GM19193 (cell line): ENCODE measurements around the gene ST3GAL5.

ENCODE experiments used
- POLR2A ChIP-seq: IDR thresholded peaks from 4 replicates; pipeline ENCODE4 v1.6.1; 2011; ENCODE audit not compliant: insufficient read depth, insufficient read length; ENCODE audit errors: extremely low read depth

Gene ST3GAL5

DNA sequence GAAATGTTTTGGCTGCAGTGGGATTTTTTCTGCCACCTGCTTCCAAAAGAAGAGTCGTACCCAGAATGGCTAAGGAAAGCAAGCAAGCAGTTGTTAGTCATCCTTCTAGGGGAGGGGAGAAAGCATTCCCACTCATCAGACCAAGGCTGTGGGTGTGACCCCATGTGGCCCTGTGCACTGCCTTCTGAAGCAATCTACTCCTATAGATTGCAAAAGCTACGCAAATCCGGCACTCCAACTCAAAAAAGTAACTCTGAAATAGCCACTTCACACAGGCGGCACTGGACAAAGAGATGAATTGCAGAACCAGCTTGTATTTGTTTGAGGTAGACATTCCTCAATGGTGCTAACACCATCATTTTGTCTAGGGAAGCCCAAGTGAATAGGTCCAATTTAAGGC, 44.3 kb downstream of the ST3GAL5 start:
- TF ChIP-seq POLR2A, result no peak

GRCh38 chr2:85843543-85843942, 45.2 kb downstream of the ST3GAL5 start:
- TF ChIP-seq POLR2A, result no peak

DNA sequence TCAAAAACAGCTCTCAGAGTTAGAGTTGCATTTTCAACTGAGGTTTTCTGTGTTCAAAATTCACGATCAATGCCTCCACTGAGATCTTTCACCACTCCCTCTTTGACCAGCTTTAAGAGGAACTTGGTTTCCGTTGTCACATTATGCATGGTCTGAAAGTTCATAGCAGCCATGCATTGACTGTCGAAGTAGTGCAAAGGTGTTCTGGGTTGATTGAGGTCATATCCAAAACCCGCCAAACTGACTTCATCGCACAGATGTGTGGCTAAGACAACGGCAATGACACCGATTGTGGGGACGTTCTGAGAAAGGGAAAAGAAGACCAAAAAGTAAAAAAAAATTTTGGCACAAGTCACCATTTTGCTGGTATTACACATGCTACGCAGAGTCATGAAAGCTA, 48.7 kb downstream of the ST3GAL5 start:
- TF ChIP-seq POLR2A, result no peak

GRCh38 chr2:85839461-85839860, 49.3 kb downstream of the ST3GAL5 start:
- no peak for TF ChIP-seq POLR2A

GRCh38 chr2:85838641-85839040, 50.1 kb downstream of the ST3GAL5 start:
- no peak for TF ChIP-seq POLR2A

DNA sequence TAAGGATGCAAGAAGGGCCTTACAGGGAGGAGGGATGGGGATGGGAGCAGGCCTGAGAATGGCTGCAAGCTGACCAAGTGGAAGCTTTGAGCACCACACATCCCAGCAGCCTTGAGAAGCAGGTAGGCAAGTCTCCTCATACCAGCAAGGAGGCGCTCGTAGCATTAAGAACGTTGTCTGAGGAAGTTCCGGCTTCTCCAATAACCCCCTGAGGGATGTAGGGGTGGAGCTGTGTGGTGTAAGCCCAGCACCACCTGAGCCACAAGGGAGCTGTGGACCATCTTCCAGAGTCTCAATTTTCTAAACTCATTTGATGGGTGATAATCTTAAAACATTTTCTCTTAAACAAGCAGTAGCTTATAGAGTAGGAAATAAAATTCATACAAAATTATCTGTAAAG, 50.6 kb downstream of the ST3GAL5 start:
- TF ChIP-seq POLR2A, result no peak

DNA sequence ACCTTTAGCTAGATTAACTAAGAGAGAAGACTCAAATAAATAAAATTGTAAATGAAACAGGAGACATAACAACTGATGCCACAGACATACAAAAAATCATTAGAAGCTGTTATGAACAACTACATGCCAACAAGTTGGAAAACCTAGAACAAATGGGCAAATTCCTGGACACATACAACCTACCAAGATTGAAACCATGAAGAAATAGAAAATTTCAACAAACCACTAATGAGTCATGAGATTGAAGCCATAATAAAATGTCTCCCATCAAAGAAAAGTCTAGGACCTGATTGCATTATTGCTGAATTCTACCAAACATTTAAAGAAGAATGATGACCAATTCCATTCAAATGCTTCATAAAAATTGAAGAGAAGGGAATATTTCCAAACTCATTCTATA, 54.3 kb downstream of the ST3GAL5 start:
- no peak for TF ChIP-seq POLR2A

- TF ChIP-seq POLR2A, result no peak
Measured at GRCh38 chr2:85831735-85832134, 57.1 kb downstream of the ST3GAL5 start.

- no peak for TF ChIP-seq POLR2A
Measured at GRCh38 chr2:85830645-85831044, 58.1 kb downstream of the ST3GAL5 start.

DNA sequence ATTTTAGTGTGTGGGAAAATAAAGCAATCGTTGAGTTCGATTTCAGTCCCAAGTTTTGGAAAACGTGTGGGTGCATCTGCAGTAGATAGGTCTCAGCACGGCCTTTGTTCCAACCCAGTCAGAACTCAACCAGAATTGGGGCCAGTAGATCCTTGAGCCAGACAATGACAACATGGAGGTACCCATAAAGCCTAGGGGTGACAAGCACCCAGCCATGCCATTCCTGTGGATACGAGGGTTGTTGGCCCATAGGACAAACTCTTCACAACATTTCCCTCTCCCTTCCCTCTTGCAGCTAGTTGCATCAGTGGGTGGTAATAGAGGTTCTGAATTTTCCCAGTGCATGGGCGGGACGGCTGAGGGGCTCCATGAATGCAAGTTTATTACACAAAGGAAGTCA, 60.1 kb downstream of the ST3GAL5 start:
- TF ChIP-seq POLR2A, result no peak

DNA sequence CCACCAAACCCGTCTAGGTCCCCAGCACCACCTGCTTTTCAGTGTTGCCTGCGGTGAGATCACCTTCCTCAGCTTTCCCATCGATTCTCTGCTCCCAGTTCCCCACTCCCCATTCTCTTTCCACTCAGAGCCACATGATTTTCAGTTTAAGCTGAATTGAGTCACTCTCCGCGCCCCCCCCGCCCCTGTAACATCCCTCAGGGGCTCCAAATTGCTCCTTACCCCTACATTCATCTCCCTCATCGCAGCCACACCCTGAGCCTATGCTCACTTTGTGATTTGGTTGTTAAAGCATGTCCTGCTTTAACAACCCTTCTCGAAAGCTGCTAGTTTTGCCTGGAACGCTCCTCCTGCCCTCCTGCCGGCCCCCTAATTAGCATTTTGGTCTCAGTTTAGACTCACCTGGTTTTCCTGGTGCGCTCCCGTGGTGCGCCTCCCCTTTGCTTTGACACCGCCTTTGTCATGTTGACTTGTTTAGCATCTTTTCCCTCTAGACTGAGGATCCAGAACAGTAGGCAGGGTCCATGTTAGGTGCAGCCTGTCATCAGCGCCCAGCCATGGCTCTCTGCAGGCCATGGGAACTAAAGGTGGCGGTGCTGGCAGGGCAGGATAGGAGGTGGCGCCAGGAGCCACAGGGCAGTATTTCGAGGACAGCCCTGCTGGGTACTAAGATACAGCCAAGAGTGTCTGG, 60.8 kb downstream of the ST3GAL5 start:
- TF ChIP-seq POLR2A, result no peak

DNA sequence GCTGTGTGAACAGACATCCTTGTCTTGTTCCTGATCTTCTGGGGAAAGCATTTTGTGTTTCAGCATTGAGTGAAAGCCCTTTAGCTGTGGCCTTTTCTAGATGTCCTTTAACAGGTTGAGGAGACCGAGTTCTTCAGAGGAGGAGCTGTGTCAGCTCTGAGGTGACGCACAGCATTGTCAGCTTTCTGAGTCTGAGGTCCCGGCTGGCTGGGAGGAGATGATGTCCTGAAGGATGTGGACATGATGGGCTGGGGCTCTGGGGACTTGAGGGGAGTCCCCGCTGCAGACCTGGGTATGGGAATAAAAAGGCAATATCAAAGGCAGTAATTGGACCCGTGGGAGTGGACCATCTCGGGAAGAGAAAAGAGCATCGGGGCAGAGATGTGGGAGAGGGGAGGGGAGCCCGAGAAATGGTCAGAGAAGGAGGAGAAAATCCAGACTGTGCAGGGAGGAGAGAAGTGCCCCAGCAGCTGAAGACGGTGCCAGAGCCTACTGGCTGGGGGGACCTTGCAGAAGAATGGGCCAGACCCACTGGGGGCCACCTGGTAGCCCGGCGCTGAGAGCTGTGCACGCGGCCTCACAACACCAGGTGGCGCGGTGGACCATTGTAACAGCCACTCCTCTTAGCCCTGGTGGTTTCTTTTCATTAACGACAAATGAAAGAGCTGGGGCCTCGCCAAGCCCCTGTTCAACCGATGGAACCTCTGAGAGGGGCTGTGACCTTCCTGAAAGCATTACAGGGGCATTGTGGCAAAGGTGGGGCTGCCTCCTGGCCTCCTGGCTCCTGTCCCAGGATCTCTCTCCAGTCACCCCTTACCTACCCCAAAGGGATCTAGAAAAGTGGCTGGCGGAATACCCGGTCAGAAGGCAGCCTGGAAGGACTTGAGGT, 61.6 kb downstream of the ST3GAL5 start:
- no peak for TF ChIP-seq POLR2A

DNA sequence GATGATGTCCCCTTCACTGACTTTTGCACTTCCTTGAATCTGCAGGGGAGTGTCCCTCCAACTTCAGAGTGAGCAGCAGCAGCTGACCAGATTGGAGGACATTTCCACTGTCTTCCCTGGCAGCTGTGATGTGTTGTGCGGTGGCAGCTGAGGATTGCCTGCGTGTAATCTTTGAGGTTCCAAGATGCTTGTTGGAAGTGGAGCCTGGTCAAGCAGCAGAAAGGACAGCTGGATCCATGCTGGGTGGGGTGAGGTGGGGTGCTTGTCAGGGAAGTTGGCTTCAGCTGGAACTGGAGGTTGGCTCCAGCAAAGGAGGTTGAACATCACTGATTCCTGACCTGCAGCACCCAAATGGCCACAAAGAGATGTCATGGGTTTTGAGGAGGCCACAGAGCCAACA, 64.8 kb downstream of the ST3GAL5 start:
- no peak for TF ChIP-seq POLR2A

DNA sequence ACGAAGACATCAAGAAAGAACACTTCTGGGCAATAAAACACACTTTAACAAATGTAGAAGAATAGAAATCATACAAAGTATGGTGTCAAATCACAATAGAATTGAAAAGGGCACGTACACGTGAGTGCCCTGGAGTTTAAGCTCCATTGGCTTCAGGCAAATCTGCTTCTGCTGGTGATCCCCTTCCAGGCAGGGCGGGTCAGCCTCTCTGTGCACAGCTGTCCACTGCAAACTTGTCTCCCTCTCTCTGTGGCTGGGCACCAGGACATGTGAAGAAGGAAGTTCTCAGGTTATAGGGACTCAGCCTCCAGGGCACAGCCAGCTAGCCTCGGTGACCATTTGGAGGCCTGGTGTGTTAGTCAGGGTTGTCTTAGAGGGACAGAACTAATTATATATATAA, 66.0 kb downstream of the ST3GAL5 start:
- TF ChIP-seq POLR2A, result no peak

DNA sequence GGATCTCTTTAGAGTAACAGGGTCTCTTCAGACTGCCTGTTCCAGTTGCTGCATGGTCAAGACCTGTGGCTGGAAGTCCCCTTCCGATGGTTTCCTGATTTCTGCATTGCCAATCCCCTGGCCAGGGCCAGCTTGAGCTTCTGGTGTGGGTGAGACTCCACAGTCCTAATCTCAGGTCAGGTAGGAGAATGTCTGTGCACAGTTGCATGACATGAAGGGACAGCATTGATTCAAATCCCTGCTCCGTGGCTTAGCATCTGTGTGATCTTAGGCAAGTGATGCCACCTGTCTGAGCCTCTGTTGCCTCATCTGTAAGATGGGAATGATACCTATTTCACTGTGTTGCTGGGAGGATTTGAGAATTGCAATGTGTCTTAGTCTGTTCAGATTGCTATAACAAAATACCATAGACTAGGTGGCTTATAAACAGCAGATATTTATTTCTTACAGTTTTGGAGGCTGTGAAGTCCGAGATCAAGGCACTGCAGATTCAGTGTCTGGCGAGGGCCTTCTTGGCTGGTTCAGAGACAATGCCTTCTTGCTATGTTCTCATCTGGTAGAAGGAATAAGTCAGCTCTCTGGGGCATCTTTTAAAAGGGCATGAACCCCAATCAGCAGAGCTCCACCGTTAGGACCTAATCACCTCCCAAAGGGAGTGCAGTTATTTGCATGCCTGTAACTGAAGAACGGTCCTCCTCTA, 68.8 kb downstream of the ST3GAL5 start:
- TF ChIP-seq POLR2A, result no peak

DNA sequence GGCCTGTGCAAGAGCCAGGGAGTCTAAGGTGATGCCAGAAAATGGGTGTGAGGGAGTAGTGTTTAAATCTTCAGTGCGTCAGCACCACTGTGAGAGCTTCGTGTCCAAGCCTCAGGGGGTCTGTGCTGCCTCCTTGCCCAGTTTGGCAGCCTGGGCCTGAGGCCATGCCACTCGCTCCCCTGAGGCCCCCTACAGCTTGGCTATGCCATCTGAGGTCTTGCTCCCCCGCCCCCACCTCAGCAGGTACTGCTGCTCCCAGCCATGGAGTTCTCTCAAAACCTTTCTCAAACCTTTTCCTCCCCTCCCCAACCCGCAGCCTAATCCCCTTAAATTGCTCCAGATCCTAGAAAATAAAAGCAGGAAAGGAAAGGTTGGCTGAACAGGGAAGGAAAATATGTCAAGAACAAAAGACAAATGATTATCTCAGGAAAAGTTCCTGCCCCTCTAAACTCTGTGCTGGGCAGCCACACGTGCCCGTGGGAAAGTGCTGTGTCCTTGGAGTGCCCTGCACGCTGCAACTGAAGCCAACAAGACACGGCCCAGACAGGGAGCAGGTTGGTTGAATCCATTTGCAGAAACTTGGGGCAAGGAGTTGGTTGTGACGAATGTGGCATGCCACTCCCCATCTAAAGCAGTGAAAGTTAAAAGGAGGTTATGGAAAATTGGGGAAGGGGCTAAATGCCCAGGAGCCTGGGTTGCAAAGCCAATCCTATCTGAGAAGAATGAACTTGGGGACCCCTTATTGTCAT, 73.8 kb downstream of the ST3GAL5 start:
- no peak for TF ChIP-seq POLR2A
